NB4 (cell line): ENCODE results near the gene LMO1.

Experiments
- DNase-seq: peaks from one replicate; pipeline ENCODE4 v3.0.0; 2010; ENCODE audit warnings: low read depth
- H3K4me3 ChIP-seq: one replicate; pipeline ENCODE4 v1.5.1; 2011; ENCODE audit warnings: mild to moderate bottlenecking, low read depth, low read length, moderate library complexity
- MYC ChIP-seq: IDR thresholded peaks from 2 replicates; pipeline ENCODE4 v1.6.1; 2011; ENCODE audit warnings: low read depth, low read length
- POLR2A ChIP-seq: IDR thresholded peaks from 2 replicates; pipeline ENCODE4 v1.6.1; 2011; ENCODE audit warnings: mild to moderate bottlenecking; ENCODE audit not compliant: insufficient read length; ENCODE audit errors: extremely low read depth
- TF ChIP-seq, protein P1 (sequence below): IDR thresholded peaks from 2 replicates; pipeline ENCODE4 v1.6.1; 2011; ENCODE audit warnings: low read depth, low read length
- TF ChIP-seq, protein P2 (sequence below): IDR thresholded peaks from one replicate; pipeline ENCODE4 v1.5.1; 2012; ENCODE audit warnings: low read depth, low read length

Gene LMO1

DNA sequence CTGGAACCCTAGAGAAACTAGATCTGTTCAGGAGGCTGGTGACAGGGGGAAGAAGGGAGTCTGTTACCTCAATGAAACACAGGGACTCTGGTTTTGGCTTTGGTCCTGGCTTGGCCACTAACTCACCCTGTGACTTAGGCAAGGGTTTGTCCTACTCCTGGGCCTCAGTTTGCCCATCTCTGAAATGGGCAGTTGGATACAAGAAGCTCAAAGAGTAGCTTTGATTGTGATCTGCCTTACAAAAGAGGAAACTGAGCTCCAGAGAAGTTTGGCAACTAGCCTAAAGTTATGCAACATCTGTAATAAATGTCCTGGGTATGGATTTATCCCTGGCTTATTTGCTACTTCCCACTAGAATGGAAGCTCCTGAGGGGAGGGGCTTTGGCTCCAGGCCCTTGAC lies 24.0 kb upstream of the LMO1 start:
- DNase-seq = no peak
- TF ChIP-seq MYC (no peak), POLR2A (no peak)
- TF ChIP-seq, protein P1, sequence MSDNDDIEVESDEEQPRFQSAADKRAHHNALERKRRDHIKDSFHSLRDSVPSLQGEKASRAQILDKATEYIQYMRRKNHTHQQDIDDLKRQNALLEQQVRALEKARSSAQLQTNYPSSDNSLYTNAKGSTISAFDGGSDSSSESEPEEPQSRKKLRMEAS = no peak
- TF ChIP-seq, protein P2, sequence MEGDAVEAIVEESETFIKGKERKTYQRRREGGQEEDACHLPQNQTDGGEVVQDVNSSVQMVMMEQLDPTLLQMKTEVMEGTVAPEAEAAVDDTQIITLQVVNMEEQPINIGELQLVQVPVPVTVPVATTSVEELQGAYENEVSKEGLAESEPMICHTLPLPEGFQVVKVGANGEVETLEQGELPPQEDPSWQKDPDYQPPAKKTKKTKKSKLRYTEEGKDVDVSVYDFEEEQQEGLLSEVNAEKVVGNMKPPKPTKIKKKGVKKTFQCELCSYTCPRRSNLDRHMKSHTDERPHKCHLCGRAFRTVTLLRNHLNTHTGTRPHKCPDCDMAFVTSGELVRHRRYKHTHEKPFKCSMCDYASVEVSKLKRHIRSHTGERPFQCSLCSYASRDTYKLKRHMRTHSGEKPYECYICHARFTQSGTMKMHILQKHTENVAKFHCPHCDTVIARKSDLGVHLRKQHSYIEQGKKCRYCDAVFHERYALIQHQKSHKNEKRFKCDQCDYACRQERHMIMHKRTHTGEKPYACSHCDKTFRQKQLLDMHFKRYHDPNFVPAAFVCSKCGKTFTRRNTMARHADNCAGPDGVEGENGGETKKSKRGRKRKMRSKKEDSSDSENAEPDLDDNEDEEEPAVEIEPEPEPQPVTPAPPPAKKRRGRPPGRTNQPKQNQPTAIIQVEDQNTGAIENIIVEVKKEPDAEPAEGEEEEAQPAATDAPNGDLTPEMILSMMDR = no peak
- no peak overlapping the region for H3K4me3 ChIP-seq

DNA sequence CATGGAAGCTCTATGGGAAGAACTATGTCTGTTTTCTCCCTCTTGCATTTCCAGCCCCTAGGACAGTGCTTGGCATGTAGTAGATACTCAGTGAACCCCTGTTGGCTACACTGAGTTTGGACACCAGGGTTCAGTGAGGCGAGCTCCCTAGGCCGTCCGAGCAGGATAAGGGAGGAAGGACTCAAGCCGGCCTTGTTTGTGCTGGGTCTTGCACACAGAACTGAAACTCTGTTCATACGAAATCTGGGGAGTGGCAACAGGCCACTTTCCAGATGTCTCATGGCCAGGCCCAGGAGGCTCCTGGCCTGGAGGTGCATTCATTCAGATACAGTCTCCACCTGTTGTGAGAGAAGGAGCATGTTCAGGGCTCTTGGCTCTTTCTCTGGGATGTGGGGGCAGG lies 23.6 kb upstream of the LMO1 start:
- TF ChIP-seq MYC (no peak), POLR2A (no peak)
- TF ChIP-seq, protein P2 = no peak
- TF ChIP-seq, protein P1 = no peak
- no peak for DNase-seq
- no peak overlapping the region for H3K4me3 ChIP-seq

DNA sequence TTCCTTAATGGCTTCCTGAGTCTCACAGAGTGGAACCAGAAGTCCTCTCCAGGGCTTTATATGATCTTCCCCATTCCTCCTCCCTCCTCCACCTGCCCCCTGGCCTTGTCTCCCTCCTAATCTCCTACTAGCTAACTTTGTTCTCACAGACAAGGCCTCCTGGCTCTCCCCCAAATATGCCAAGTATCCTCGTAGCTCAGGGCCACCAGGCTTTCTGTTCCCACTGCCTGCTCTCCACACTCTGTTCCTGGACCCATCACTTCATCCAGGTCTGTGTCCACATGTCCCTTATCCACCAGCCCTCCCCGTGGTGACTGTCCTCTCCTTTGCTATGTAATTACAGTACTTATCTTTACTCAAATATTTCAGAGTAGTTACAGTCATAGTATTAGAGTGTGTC lies 23.2 kb upstream of the LMO1 start:
- H3K4me3 ChIP-seq = no peak overlapping the region
- TF ChIP-seq, protein P2 = no peak
- no peak for DNase-seq

DNA sequence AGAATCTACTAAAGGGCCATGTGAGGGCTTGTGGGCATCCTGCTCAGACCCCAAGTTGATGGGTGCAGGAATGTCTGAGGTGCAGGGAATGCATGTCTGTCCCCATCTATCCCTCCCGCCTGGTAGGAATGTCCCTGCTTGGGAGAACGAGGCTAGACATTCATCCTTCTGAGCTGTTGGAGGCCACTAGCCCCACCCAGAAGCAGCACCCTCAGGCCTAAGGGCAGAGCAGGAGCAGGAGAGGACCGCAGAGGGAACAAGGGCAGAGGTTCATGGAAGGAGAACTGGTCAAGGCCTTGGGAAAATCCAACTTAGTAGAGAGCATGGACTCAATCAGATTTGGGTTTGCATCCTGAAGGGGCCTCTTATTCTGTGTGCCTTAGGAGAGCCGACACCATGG lies 22.1 kb upstream of the LMO1 start:
- TF ChIP-seq, protein P1 = no peak
- no peak for TF ChIP-seq MYC
- TF ChIP-seq, protein P2 = no peak
- no peak for TF ChIP-seq POLR2A

DNA sequence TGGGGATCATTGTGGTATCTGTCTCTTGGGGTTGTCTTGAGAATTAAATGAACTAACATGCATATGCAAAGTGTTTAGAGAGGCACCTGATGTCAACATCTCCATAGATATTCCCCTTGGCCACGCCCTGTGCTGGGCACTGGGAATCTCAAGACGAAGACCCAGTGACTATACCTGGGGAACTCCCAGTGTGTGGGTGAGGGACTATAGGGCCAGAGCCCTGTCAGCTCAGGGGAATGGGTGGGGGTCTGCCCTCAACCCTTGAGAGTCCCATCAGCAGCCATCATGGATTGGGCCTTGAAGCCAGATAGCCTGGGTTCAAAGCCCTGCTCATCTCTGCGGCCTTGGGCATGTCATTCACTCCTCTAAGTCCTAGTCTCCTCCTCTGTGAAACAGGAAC lies 21.6 kb upstream of the LMO1 start:
- no peak for DNase-seq
- TF ChIP-seq MYC (no peak), POLR2A (no peak)
- TF ChIP-seq, protein P2 = no peak
- TF ChIP-seq, protein P1 = no peak
- no peak overlapping the region for H3K4me3 ChIP-seq

More for the DNA sequence above, 22.1 kb upstream of the LMO1 start:
- H3K4me3 ChIP-seq = no peak overlapping the region
- DNase-seq = no peak

DNA sequence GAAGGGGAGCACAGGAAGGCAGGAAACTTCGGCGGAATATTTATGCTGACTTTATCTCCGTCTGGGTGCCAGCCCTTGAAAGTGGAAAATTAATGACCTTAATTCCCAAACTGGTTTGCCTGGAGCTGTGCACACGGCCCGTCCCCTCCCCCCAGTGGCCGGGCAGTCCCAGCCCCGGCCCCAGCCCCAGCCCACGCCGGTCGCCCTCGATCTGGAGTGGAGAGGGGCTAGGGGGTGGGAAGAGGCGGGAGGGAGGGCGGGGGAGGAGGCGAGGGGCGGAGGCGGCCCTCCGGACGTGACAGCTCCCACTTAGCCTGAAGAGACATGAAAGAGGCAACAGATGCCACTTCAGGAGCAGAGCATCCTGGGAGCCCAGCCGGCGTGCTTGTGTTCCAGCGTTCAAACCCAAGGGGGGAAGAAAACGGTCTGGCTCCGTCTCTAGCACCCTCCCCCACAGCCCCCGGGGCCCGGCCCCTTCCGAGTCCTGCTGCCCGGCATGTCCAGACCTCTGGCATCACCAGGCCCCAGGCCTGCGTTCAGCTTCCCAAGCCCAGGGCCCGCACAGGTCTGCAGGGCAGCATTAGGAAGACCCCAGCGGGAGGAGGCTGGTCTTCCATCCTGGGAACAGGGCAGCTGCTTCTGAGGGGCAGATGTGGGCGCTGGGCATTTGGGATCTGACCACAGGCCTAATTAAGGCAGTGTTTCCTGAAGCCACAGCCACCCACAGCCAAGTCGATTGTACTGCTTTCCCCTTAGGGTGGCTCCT lies 20.0 kb upstream of the LMO1 start:
- TF ChIP-seq MYC (no peak), POLR2A (no peak)
- TF ChIP-seq, protein P1 = no peak
- TF ChIP-seq, protein P2 = no peak
- no peak for DNase-seq
- H3K4me3 ChIP-seq = no peak overlapping the region
